K562 (cell line): ENCODE results near the gene ROPN1L. TPM values are rescaled to one million over a fixed set of nuclear protein-coding genes. Genes with fewer than 3 reads are reported as not detected.

Experiments
- ATAC-seq: fragments of 200-7000 bp; cut with Tn5 transposase; 3 replicates; pipeline ENCODE4 v1.9.1; 2020; ENCODE audit warnings: moderate library complexity
- BruUV-seq: library from RNA; stranded (reverse); fragments of 400-500 nt; replicated peaks from 2 replicates; lab custom pipeline; 2021; lab: Mats Ljungman, UMichigan
- CTCF ChIA-PET: fragments of 300-600 bp; formaldehyde crosslinking; extraction: SDS; loops from one replicate; lab custom pipeline; 2021; ENCODE audit warnings: low intra/inter-chr PET ratio; lab: Yijun Ruan, JAX
- POLR2A ChIA-PET: fragments of 300-600, 350-650 bp; sonication (Branson Sonifier 250); formaldehyde crosslinking; extraction: SDS; loops from one replicate; lab custom pipeline; 2021; ENCODE audit warnings: antibody characterized with exemption, inconsistent platforms; lab: Yijun Ruan, JAX
- DNase-seq, 4 experiments: peaks; one replicate each; pipeline versions ENCODE4 v3.0.0 to v3.0.0-alpha.2; 2011 to 2018; ENCODE audit warnings: low spot score in 3 of 4, mixed read lengths in 3 of 4; ENCODE audit errors: extremely low read depth in 1 of 4
- FAIRE-seq: peaks from 2 replicates; lab custom pipeline; 2011; peaks lifted over from hg19 to GRCh38; lab: Jason Lieb, UNC
- H2AFZ ChIP-seq: 2 replicates; pipeline ENCODE4 v1.6.0; 2011; ENCODE audit warnings: low read depth, low read length, control low read depth, inconsistent platforms
- H3K27ac ChIP-seq: fragments of 200-600 bp; 3 replicates; pipeline ENCODE4 v1.8.0; 2011; ENCODE audit warnings: low read depth, mild to moderate bottlenecking, control low read depth, inconsistent platforms, low read length, moderate library complexity, mixed read lengths; ENCODE audit errors: extremely low read depth
- H3K27me3 ChIP-seq, 2 experiments: fragments of 300-600 bp in 1 of 2; 2 replicates in 1 of 2; 3 replicates in 1 of 2; pipeline versions ENCODE4 v1.6.0 to v1.8.0; 2011; ENCODE audit warnings: inconsistent platforms in 2 of 2, low read length in 2 of 2, mild to moderate bottlenecking in 1 of 2, mixed read lengths in 1 of 2, moderate library complexity in 1 of 2; ENCODE audit not compliant: control insufficient read depth in 2 of 2, insufficient read depth in 2 of 2
- H3K36me3 ChIP-seq: fragments of 300-600 bp; 3 replicates; pipeline ENCODE4 v1.8.0; 2011; ENCODE audit warnings: mild to moderate bottlenecking, low read length, inconsistent platforms; ENCODE audit not compliant: control insufficient read depth, insufficient read depth
- H3K4me1 ChIP-seq, 2 experiments: fragments of 200-600 bp in 1 of 2; replicated peaks in 1 of 2; 2 replicates in 1 of 2; 3 replicates in 1 of 2; pipeline versions ENCODE4 v1.5.1 to v1.8.0; 2011; ENCODE audit warnings: inconsistent platforms in 2 of 2, low read length in 2 of 2, mild to moderate bottlenecking in 1 of 2, mixed read lengths in 1 of 2, moderate library complexity in 1 of 2; ENCODE audit not compliant: control insufficient read depth in 2 of 2, insufficient read depth in 2 of 2
- H3K4me2 ChIP-seq: 2 replicates; pipeline ENCODE4 v1.6.1; 2011; ENCODE audit warnings: low read length, control low read depth, inconsistent platforms, mixed read lengths; ENCODE audit not compliant: insufficient read depth
- H3K4me3 ChIP-seq: fragments of 200-600 bp; sonication (generic), shearing (Covaris generic); 2 replicates; pipeline ENCODE4 v1.5.1; 2016; ENCODE audit warnings: control low read depth, inconsistent platforms
- H3K79me2 ChIP-seq: fragments of 200-600 bp; 3 replicates; pipeline ENCODE4 v1.8.0; 2011; ENCODE audit warnings: low read length, inconsistent platforms; ENCODE audit not compliant: control insufficient read depth, insufficient read depth
- H3K9ac ChIP-seq, 2 experiments: 2 replicates each; pipeline versions ENCODE4 v1.6.0 to v1.6.1; 2011; ENCODE audit warnings: low read depth in 2 of 2, low read length in 2 of 2, control low read depth in 1 of 2, inconsistent platforms in 1 of 2, mild to moderate bottlenecking in 1 of 2, mixed read lengths in 1 of 2; ENCODE audit not compliant: insufficient read depth in 1 of 2
- H3K9me1 ChIP-seq: one replicate; pipeline ENCODE4 v1.6.0; 2011; ENCODE audit warnings: inconsistent platforms, mild to moderate bottlenecking, low read length, moderate library complexity; ENCODE audit not compliant: control insufficient read depth, insufficient read depth
- H3K9me3 ChIP-seq: replicated peaks from 2 replicates; pipeline ENCODE4 v1.5.1; 2011; ENCODE audit warnings: low read depth, low read length, inconsistent platforms; ENCODE audit not compliant: control insufficient read depth, insufficient read depth
- H4K20me1 ChIP-seq: replicated peaks from 2 replicates; pipeline ENCODE4 v1.6.1; 2011; ENCODE audit warnings: low read length, inconsistent platforms, mixed read lengths; ENCODE audit not compliant: control insufficient read depth, insufficient read depth
- CEBPZ ChIP-seq: fragments of 150-350 bp; IDR thresholded peaks from 2 replicates; pipeline ENCODE4 v1.6.1; 2014; ENCODE audit warnings: low read depth, mild to moderate bottlenecking, low read length, borderline replicate concordance
- E2F6 ChIP-seq, 2 experiments: IDR thresholded peaks; 2 replicates each; pipeline ENCODE4 v1.6.1; 2011; ENCODE audit warnings: borderline replicate concordance in 1 of 2, control low read depth in 1 of 2, low read depth in 1 of 2, low read length in 1 of 2, mild to moderate bottlenecking in 1 of 2, mixed read lengths in 1 of 2, moderate library complexity in 1 of 2; ENCODE audit not compliant: insufficient read depth in 1 of 2, insufficient read length in 1 of 2, poor library complexity in 1 of 2, severe bottlenecking in 1 of 2; ENCODE audit errors: extremely low read depth in 1 of 2
- HBP1 ChIP-seq: fragments of 450-650 bp; formaldehyde crosslinking; IDR thresholded peaks from 2 replicates; pipeline ENCODE4 v1.4.0; 2022; ENCODE audit warnings: missing genetic modification characterization
- IRF9 ChIP-seq: fragments of 450-650 bp; IDR thresholded peaks from 2 replicates; pipeline ENCODE4 v1.6.1; 2016; ENCODE audit warnings: missing biosample characterization, missing genetic modification characterization
- JUN ChIP-seq, 2 experiments: sonication (generic) in 1 of 2; formaldehyde crosslinking in 1 of 2; IDR thresholded peaks; 2 replicates each; pipeline versions ENCODE4 v1.6.1 to v1.8.0; 2012 to 2022; ENCODE audit warnings: borderline replicate concordance in 2 of 2, mild to moderate bottlenecking in 2 of 2, improper control_type of control experiment in 1 of 2, low read depth in 1 of 2, low read length in 1 of 2, missing genetic modification reagents in 1 of 2
- TOE1 ChIP-seq, 2 experiments: fragments of 450-650 bp in 1 of 2; sonication (generic) in 1 of 2; formaldehyde crosslinking in 1 of 2; IDR thresholded peaks; 2 replicates each; pipeline versions ENCODE4 v1.7.1 to v1.8.0; 2016 to 2022; ENCODE audit warnings: borderline replicate concordance in 2 of 2, mild to moderate bottlenecking in 2 of 2, antibody characterized with exemption in 1 of 2, inconsistent platforms in 1 of 2, low read depth in 1 of 2, missing genetic modification reagents in 1 of 2, moderate library complexity in 1 of 2
- ZNF3 ChIP-seq: fragments of 250-450 bp; sonication (Bioruptor Pico); IDR thresholded peaks from 2 replicates; pipeline ENCODE4 v1.5.0; 2021; ENCODE audit warnings: mild to moderate bottlenecking, moderate library complexity
- ZNF431 ChIP-seq: sonication (generic); formaldehyde crosslinking; IDR thresholded peaks from 2 replicates; pipeline ENCODE4 v1.8.0; 2022; ENCODE audit warnings: mild to moderate bottlenecking, missing genetic modification reagents
- ZNF507 ChIP-seq: conservative IDR thresholded peaks from 2 replicates; pipeline ENCODE4 v1.6.1; 2017; ENCODE audit warnings: missing genetic modification characterization, missing compliant biosample characterization
- ZNF561 ChIP-seq: fragments of 450-650 bp; formaldehyde crosslinking; conservative IDR thresholded peaks from 2 replicates; pipeline ENCODE4 v1.4.0; 2020; ENCODE audit warnings: mild to moderate bottlenecking, moderate library complexity
- WGBS: fragments of 100-300 bp; shearing (Covaris generic); methylation state at CpG from one replicate; pipeline ENCODE4 v1.1.6; 2016; ENCODE audit warnings: low coverage, mixed read lengths; ENCODE audit not compliant: insufficient coverage; ENCODE audit errors: missing lambda C conversion rate; 5-methylcytosine and 5-hydroxymethylcytosine counted together
- in situ Hi-C: fragments of 300-500 bp; cut with MboI; formaldehyde crosslinking; loops from 4 replicates; pipeline ENCODE4 v1.15.0; 2018; ENCODE audit warnings: inconsistent platforms, mixed read lengths
- intact Hi-C: fragments of 100-400 bp; cut with micrococcal nuclease; formaldehyde crosslinking; loops from 2 replicates; pipeline ENCODE4 v1.14.2; 2022
- polyA plus RNA-seq, 8 experiments: library from polyadenylated mRNA; depleted of rRNA in 4 of 8; stranded (reverse) in 5 of 8; unstranded in 3 of 8; fragments of >200 nt; fragmentation: Nextera tagmentation in 2 of 8; fragmentation: Illumina TruSeq in 1 of 8; extraction: Ambion mirVana in 2 of 8; extraction: Trizol in 1 of 8; gene quantifications; 2 replicates each; pipeline versions ENCODE4 v1.2.1 to v1.2.3, GENCODE V29; 2011 to 2014; ENCODE audit warnings: inconsistent platforms in 1 of 8, missing spikeins in 1 of 8
- total RNA-seq, 7 experiments: library from RNA; depleted of rRNA in 6 of 7; stranded (reverse); fragments of >200 nt in 6 of 7; fragmentation: Illumina TruSeq in 2 of 7; extraction: Trizol in 2 of 7; gene quantifications; 2 replicates each; pipeline versions ENCODE4 v1.2.1 to v1.2.3, GENCODE V29; 2011 to 2021; ENCODE audit warnings: low replicate concordance in 1 of 7

The ROPN1L gene
- total and polyA plus RNA-seq, 9 of the 15 experiments (the other 6 are each of a cell fraction or from before 2014, with no cell fraction given), result 0.04 to 0.85 (median 0.24) TPM; not detected in 3

GRCh38 chr5:10474521-10475075, 32.9 kb downstream of the ROPN1L start (continued):
- TF ChIP-seq IRF9 (tag) (no peak), ZNF507 (tag) (no peak), ZNF431 (no peak), JUN (IDR thresholded peaks at IDR 0.05; ENCODE audit: borderline replicate concordance, low read depth, low read length) (no peak), JUN (CRISPR knock-in tag; IDR thresholded peaks at IDR 0.05; ENCODE audit: borderline replicate concordance) (no peak), ZNF561 (no peak), ZNF3 (no peak)

DNA sequence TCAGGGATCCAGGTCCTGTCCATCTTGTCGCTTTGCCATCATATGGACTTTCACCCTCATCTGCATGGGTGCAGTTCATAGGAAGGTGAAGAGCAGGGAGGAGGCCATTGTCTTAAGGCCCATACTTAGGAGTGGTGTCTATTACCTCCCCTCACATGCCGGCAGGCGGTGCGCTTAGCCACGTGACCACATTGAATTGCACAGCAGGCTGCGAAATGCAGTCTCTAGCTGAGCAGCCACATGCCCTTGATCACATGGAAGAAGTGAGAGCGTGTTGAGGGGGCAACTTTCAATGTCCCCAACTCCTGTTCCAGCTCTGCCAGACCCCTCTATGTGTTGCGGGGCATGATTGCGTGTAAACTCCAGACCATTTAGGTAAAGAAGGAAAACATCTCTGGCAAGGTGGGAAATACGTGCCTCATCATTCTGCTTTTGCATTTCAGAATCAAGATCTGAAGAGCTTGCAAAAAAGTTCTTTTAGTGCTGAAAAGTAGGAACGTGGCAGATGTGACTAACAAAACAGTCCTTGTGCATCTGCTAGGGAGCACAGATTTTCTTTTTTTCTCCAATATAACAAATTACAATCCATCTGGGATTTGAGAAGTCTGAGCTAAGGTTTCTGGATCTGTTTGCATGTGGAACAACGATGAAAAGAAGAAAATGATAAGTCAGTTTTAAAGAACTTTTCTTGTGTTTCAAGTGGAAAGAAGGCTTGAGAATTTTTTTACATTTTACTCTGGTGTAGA, 34.4 kb downstream of the ROPN1L start:
- 9% methylated on average over 12 of the region's 12 CpGs for WGBS
- Histone ChIP-seq H3K27ac (no peak overlapping the region), H3K9ac (no peak overlapping the region), H3K9me3 (no peaks in the 10 kb centered on the region), H3K36me3 (no peaks in the 10 kb centered on the region), H2AFZ (no peak overlapping the region), H3K4me1 (no peaks in the 10 kb centered on the region), H4K20me1 (no peaks in the 10 kb centered on the region), H3K27me3 (peaks cover 62 to 81% of the 10 kb centered on the region in 2 experiments), H3K9me1 (no peaks in the 10 kb centered on the region), H3K4me3 (no peak overlapping the region), H3K4me2 (no peak overlapping the region), H3K79me2 (no peaks in the 10 kb centered on the region)
- intact Hi-C loops, result no loop called here
- BruUV-seq, result no TSS peak
- DNase-seq, result peak; percentile 40 to 50 (median 46)
- FAIRE-seq, result peak; percentile 80
- POLR2A ChIA-PET, result interaction anchor here (0.6 to 1.8 kb wide), 3 partner anchors 14 to 134 kb away, joined by 3 to 8 read pairs (median 6); no protein-coding TSS in a partner anchor
- peak; percentile 89 for ATAC-seq
- CTCF ChIA-PET, result no interaction called here
- in situ Hi-C loops, result no loop called here
- TF ChIP-seq E2F6 (IDR thresholded peaks at IDR 0.05; ENCODE audit: borderline replicate concordance in 1 of 2, extremely low read depth in 1 of 2, insufficient read depth in 1 of 2, insufficient read length in 1 of 2, low read depth in 1 of 2, low read length in 1 of 2, poor library complexity in 1 of 2, severe bottlenecking in 1 of 2) (peak; percentile 37 to 77), HBP1 (no peak), TOE1 (IDR thresholded peaks at IDR 0.05; ENCODE audit: borderline replicate concordance) (peak; percentile 42; the same call in 1 of the 2 replicates), TOE1 (CRISPR knock-in tag; IDR thresholded peaks at IDR 0.05; ENCODE audit: borderline replicate concordance, low read depth) (no peak), CEBPZ (no peak)
